BJ (cell line): ENCODE data around the gene RBM25. TPM values are rescaled to one million over a fixed set of nuclear protein-coding genes. Genes with fewer than 3 reads are reported as not detected.
"Not testable (repeated sequence)": the region's sequence is repeated elsewhere in the genome, so short reads cannot be mapped to it uniquely, and the experiment has no call there.

Source experiments
- CTCF ChIA-PET: fragments of 350-600 bp; formaldehyde crosslinking; extraction: SDS; loops from one replicate; lab custom pipeline; 2021; ENCODE audit warnings: antibody characterized with exemption, inconsistent platforms; lab: Yijun Ruan, JAX
- POLR2A ChIA-PET: fragments of 300-600 bp; sonication (Branson Sonifier 250); formaldehyde crosslinking; extraction: SDS; loops from one replicate; lab custom pipeline; 2021; ENCODE audit warnings: antibody characterized with exemption; lab: Charles Lee
- DNase-seq: peaks from one replicate; pipeline ENCODE4 v3.0.0-alpha.2; 2011; ENCODE audit warnings: low read depth
- H3K27me3 ChIP-seq: 2 replicates; pipeline ENCODE4 v1.6.0; 2011; ENCODE audit warnings: low read length; ENCODE audit not compliant: control insufficient read depth, insufficient read depth
- H3K36me3 ChIP-seq: 2 replicates; pipeline ENCODE4 v1.5.1; 2011; ENCODE audit warnings: low read length; ENCODE audit not compliant: control insufficient read depth, insufficient read depth
- H3K4me3 ChIP-seq: 2 replicates; pipeline ENCODE4 v1.5.1; 2011; ENCODE audit warnings: low read depth, mild to moderate bottlenecking, control low read depth, low read length
- polyA minus RNA-seq: library from RNA; depleted of rRNA, polyadenylated mRNA; stranded (reverse); fragments of >200 nt; gene quantifications from 2 replicates; pipeline ENCODE4 v1.2.3, GENCODE V29; 2011; rRNA and poly(A)+ RNA removed
- polyA plus RNA-seq: library from polyadenylated mRNA; depleted of rRNA; stranded (reverse); fragments of >200 nt; gene quantifications from 2 replicates; pipeline ENCODE4 v1.2.3, GENCODE V29; 2011; rRNA removed
- TF ChIP-seq, protein P1 (sequence below): IDR thresholded peaks from 2 replicates; pipeline ENCODE4 v1.5.1; 2011; ENCODE audit warnings: low read depth, mild to moderate bottlenecking, control low read depth, inconsistent platforms, low read length, moderate library complexity; ENCODE audit not compliant: insufficient read depth

Gene RBM25
- polyA plus RNA-seq (21.9 and 27.5 TPM in 2 replicates), polyA minus RNA-seq (16.9 and 18.5 TPM in 2 replicates)

GRCh38 chr14:73058224-73058921 is at the start of gene RBM25:
TSS of gene RBM25 (plus strand) at chr14:73058534. CDS start at chr14:73071642, 13,108 bp downstream.
- POLR2A ChIA-PET: interaction anchor here (0.8 to 1.1 kb wide), 4 partner anchors 9 to 234 kb away, joined by 3 to 9 read pairs (median 4); partner anchors contain the start of genes DPF3 and ZFYVE1

DNA sequence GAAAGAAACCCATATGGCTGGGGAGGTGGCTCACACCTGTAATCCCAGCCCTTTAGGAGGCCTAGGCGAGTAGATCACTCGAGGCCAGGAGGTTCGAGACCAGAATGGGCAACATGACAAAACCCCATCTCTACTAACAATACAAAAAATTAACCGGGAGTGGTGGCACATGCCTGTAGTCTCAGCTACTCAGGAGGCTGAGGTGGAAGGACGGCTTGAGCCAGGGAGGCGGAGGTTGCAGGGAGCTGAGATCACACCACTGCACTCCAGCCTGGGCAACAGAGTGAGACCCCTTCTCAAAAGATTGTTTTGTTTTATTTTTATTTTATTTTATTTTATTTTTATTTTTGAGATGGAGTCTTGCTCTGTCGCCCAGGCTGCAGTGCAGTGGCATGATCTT is 47.1 kb upstream of the RBM25 start:
- CTCF ChIA-PET: not testable (repeated sequence)

More at GRCh38 chr14:73058224-73058921, at the start of gene RBM25:
- H3K36me3 ChIP-seq: 0 out of 2 replicates have a peak, but pooled peaks cover 2% of the 10 kb centered on the region
- peak; percentile 95 for DNase-seq
- CTCF ChIA-PET: interaction anchor here (1.0 to 2.0 kb wide), 2 partner anchors 426 to 545 kb away, joined by 3 to 7 read pairs; no protein-coding TSS in a partner anchor
- TF ChIP-seq, protein P1, sequence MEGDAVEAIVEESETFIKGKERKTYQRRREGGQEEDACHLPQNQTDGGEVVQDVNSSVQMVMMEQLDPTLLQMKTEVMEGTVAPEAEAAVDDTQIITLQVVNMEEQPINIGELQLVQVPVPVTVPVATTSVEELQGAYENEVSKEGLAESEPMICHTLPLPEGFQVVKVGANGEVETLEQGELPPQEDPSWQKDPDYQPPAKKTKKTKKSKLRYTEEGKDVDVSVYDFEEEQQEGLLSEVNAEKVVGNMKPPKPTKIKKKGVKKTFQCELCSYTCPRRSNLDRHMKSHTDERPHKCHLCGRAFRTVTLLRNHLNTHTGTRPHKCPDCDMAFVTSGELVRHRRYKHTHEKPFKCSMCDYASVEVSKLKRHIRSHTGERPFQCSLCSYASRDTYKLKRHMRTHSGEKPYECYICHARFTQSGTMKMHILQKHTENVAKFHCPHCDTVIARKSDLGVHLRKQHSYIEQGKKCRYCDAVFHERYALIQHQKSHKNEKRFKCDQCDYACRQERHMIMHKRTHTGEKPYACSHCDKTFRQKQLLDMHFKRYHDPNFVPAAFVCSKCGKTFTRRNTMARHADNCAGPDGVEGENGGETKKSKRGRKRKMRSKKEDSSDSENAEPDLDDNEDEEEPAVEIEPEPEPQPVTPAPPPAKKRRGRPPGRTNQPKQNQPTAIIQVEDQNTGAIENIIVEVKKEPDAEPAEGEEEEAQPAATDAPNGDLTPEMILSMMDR: no peak
- H3K27me3 ChIP-seq: no peaks in the 10 kb centered on the region
- H3K4me3 ChIP-seq: peak within 1 kb of the TSS; percentile 78

DNA sequence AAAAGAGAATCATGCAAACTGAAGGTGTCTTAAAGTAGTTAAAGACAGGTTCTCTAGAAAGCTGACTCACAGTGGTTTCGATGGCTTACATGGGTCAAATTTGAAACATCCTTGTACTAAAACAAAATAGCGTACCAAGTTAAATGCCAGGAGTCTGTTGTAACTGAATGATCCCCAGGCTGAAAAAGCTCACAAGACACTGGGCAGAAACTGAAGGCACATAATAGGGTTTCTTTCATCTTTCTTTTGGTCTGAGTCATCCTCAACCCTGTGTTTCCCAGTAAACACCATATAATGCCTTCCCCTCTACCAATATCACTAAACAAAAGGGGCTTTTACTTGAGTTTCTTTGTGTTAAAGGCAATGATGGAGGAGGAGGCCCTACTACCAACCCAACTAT is 44.2 kb upstream of the RBM25 start:
- Histone ChIP-seq H3K36me3 (0 out of 2 replicates have a peak, but pooled peaks cover 3% of the 10 kb centered on the region), H3K4me3 (no peak overlapping the region), H3K27me3 (no peaks in the 10 kb centered on the region)
- DNase-seq: peak; percentile 58
- CTCF ChIA-PET: interaction anchor here (0.6 kb wide), 1 partner anchor 27 kb away, joined by 3 read pairs; no protein-coding TSS in a partner anchor
- TF ChIP-seq, protein P1: no peak
- POLR2A ChIA-PET: interaction anchor here (0.6 to 0.7 kb wide), 2 partner anchors 12 to 470 kb away, joined by 3 to 5 read pairs; no protein-coding TSS in a partner anchor

More for the DNA sequence above, 47.1 kb upstream of the RBM25 start:
- H3K4me3 ChIP-seq, H3K27me3 ChIP-seq, H3K36me3 ChIP-seq, DNase-seq, POLR2A ChIA-PET: not testable (repeated sequence)

- H3K27me3 ChIP-seq, H3K4me3 ChIP-seq, POLR2A ChIA-PET, CTCF ChIA-PET, H3K36me3 ChIP-seq, DNase-seq: not testable (repeated sequence)
Observed at GRCh38 chr14:73015552-73015951, 42.8 kb upstream of the RBM25 start.

- POLR2A ChIA-PET, CTCF ChIA-PET, H3K27me3 ChIP-seq, H3K4me3 ChIP-seq, H3K36me3 ChIP-seq, DNase-seq: not testable (repeated sequence)
Observed at GRCh38 chr14:73016011-73016410, 42.3 kb upstream of the RBM25 start.

DNA sequence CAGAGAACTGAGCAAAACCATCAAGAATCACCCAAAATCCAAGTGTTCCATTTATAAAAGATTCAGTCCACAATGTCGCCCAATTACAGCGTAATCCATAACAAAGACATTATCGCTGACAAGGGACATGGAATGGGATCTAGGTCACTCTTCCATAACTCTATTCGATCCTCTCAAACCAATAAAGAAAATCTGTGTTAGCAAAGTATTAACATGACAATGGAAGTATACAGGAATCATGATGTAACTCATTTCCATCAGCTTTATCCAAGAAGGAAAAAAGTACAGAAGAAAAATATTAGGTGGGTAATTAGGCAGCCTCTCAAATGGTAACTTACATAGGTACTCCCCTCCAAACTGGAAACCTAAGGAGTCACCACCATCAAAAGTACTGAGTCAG is 36.3 kb upstream of the RBM25 start:
- TF ChIP-seq, protein P1: no peak
- Histone ChIP-seq H3K36me3 (peaks cover 8% of the 10 kb centered on the region), H3K4me3 (no peak overlapping the region), H3K27me3 (no peaks in the 10 kb centered on the region)
- ChIA-PET CTCF (interaction anchor here (0.6 kb wide), 1 partner anchor 165 kb away, joined by 3 read pairs; no protein-coding TSS in a partner anchor), POLR2A (no interaction called here)
- DNase-seq: no peak
